Measurements from ENCODE around the gene AQP12B. TPM values are rescaled to one million over a fixed set of nuclear protein-coding genes. Genes with fewer than 3 reads are reported as not detected.

AQP12B gene
- total RNA-seq, 1 experiment from 2014 or later: not detected

DNA sequence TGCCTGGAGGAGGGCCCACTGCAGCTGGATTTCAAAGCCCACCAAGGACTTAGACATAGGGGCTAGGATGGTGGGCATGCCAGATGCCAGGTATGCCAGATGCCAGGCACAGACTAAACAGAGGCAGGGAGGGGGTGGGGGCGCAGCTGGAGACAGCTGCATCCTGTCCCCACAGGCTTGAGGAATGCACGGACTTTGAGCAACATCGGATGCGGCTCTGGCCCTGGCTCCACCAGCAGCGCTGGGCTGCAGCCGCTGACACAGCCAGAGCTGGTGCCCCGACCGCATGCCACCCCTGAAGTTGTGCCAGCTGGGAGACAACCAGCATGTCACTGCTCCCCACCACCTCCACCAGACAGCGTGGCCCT lies 48.5 kb upstream of the AQP12B start:
- H3K4me1 ChIP-seq (ENCODE audit: insufficient read depth, low read length): no peaks in the 10 kb centered on the region
- H3K9me3 ChIP-seq (ENCODE audit: control insufficient read depth, low read depth, low read length): no peaks in the 10 kb centered on the region
- no peak overlapping the region for H2BK120ac ChIP-seq (ENCODE audit: low read depth, low read length, poor library complexity, severe bottlenecking)
- no peak overlapping the region for H2AFZ ChIP-seq (ENCODE audit: low read length)
- H3K4ac ChIP-seq (ENCODE audit: low read depth, low read length): no peak overlapping the region
- no peak overlapping the region for H4K8ac ChIP-seq (replicated peaks; ENCODE audit: insufficient read length, low read depth, low read length)
- H3K4me3 Mint-ChIP-seq: no peak overlapping the region
- H4K20me1 ChIP-seq (ENCODE audit: control insufficient read depth, insufficient read depth, insufficient read length): no peaks in the 10 kb centered on the region
- WGBS (ENCODE audit: extremely low coverage, insufficient read length, low lambda C conversion rate): no CpG with 5 or more reads among the region's 9 CpGs
- H4K5ac ChIP-seq (ENCODE audit: insufficient read length, low read depth, low read length): no peak overlapping the region
- H3K56ac ChIP-seq (ENCODE audit: insufficient read length, low read depth, low read length): no peak overlapping the region
- H3K27ac ChIP-seq (ENCODE audit: insufficient read length, low read depth, low read length): no peak overlapping the region
- H3K27me3 ChIP-seq (ENCODE audit: insufficient read depth, low read length): no peaks in the 10 kb centered on the region
- no peak overlapping the region; a peak in 1 of 7 replicates for H3K27ac Mint-ChIP-seq
- H3K36me3 Mint-ChIP-seq (ENCODE audit: insufficient read depth in 1 of 3, low read depth in 3 of 3): peaks cover 17 to 56% (median 38%) of the 10 kb centered on the region in 3 experiments; a peak in 6 of 7 replicates
- H3K79me1 ChIP-seq (ENCODE audit: insufficient read depth, low read depth, low read length, poor library complexity, severe bottlenecking): no peaks in the 10 kb centered on the region
- H3K14ac ChIP-seq (ENCODE audit: insufficient read depth, low read length): no peak overlapping the region; the same call in 1 of the 2 replicates
- no peak overlapping the region for H2BK5ac ChIP-seq (ENCODE audit: insufficient read length, low read length)
- H2BK20ac ChIP-seq (ENCODE audit: low read depth, low read length, poor library complexity, severe bottlenecking): no peak overlapping the region
- no peak overlapping the region for H2AK5ac ChIP-seq (ENCODE audit: insufficient read length, low read length)
- no peak overlapping the region for H4K91ac ChIP-seq (ENCODE audit: insufficient read length, low read depth, low read length)
- H2BK12ac ChIP-seq (ENCODE audit: insufficient read length, low read depth, low read length): no peak overlapping the region
- no peak overlapping the region for H3T11ph ChIP-seq (ENCODE audit: low read length)
- H3K23ac ChIP-seq (ENCODE audit: insufficient read length, low read depth, low read length): no peak overlapping the region
- H3K4me2 ChIP-seq (ENCODE audit: insufficient read depth, insufficient read length, low read length): no peak overlapping the region
- no peaks in the 10 kb centered on the region for H3K27me3 Mint-ChIP-seq (ENCODE audit: low read depth)
- H3K18ac ChIP-seq (ENCODE audit: insufficient read length, low read depth, low read length): no peak overlapping the region
- no peaks in the 10 kb centered on the region for H3K4me1 Mint-ChIP-seq
- no peak for DNase-seq
- H3K79me2 ChIP-seq (ENCODE audit: insufficient read depth, low read length): no peaks in the 10 kb centered on the region
- no peak overlapping the region for H3K9ac ChIP-seq (ENCODE audit: extremely low read depth, insufficient read length, low read length)
- TF ChIP-seq, protein P1, sequence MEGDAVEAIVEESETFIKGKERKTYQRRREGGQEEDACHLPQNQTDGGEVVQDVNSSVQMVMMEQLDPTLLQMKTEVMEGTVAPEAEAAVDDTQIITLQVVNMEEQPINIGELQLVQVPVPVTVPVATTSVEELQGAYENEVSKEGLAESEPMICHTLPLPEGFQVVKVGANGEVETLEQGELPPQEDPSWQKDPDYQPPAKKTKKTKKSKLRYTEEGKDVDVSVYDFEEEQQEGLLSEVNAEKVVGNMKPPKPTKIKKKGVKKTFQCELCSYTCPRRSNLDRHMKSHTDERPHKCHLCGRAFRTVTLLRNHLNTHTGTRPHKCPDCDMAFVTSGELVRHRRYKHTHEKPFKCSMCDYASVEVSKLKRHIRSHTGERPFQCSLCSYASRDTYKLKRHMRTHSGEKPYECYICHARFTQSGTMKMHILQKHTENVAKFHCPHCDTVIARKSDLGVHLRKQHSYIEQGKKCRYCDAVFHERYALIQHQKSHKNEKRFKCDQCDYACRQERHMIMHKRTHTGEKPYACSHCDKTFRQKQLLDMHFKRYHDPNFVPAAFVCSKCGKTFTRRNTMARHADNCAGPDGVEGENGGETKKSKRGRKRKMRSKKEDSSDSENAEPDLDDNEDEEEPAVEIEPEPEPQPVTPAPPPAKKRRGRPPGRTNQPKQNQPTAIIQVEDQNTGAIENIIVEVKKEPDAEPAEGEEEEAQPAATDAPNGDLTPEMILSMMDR (conservative IDR thresholded peaks at IDR 0.05): no peak
- no peaks in the 10 kb centered on the region for H3K9me3 Mint-ChIP-seq
- no peaks in the 10 kb centered on the region for H3K23me2 ChIP-seq (ENCODE audit: insufficient read length, low read depth, low read length, poor library complexity, severe bottlenecking)
- no peak overlapping the region for H2BK15ac ChIP-seq (ENCODE audit: low read depth, low read length)
